Coronary artery (tissue), 2 donors: ENCODE measurements around the gene IFT122.
"Not testable (repeated sequence)": the region's sequence is repeated elsewhere in the genome, so short reads cannot be mapped to it uniquely, and the experiment has no call there.

ENCODE experiments used
- DNase-seq: peaks from one replicate; pipeline ENCODE4 v3.0.0-alpha.2; 2017; ENCODE audit warnings: low spot score
- H3K27ac ChIP-seq, 2 donors: fragments of 200-600 bp; sonication (generic); one replicate each; pipeline ENCODE4 v1.5.1; 2016 to 2019
- H3K4me3 ChIP-seq: fragments of 200-600 bp; sonication (generic); 2 replicates; pipeline ENCODE4 v1.5.1; 2016; ENCODE audit warnings: mild to moderate bottlenecking, moderate library complexity
- CTCF ChIP-seq: fragments of 200-600 bp; sonication (generic); IDR thresholded peaks from one replicate; pipeline ENCODE4 v1.5.1; 2019; ENCODE audit warnings: antibody characterized with exemption

The IFT122 gene

GRCh38 chr3:129490273-129490675 lies 50.2 kb downstream of the IFT122 start:
- H3K27ac ChIP-seq: peak overlapping the region; percentile 87 to 95
- TF ChIP-seq CTCF: peak; percentile 81
- peak; percentile 91 for DNase-seq

GRCh38 chr3:129491077-129491476 lies 51.1 kb downstream of the IFT122 start:
- not testable (repeated sequence) for DNase-seq, H3K4me3 ChIP-seq
- peak overlapping the region; percentile 87 to 95 for H3K27ac ChIP-seq

More at GRCh38 chr3:129490273-129490675, 50.2 kb downstream of the IFT122 start:
- H3K4me3 ChIP-seq: no peak overlapping the region

- TF ChIP-seq CTCF: no peak
- H3K27ac ChIP-seq: no peak overlapping the region
- DNase-seq: no peak
- no peak overlapping the region for H3K4me3 ChIP-seq
These were observed 51.8 kb downstream of the IFT122 start for GRCh38 chr3:129491794-129492193.

DNA sequence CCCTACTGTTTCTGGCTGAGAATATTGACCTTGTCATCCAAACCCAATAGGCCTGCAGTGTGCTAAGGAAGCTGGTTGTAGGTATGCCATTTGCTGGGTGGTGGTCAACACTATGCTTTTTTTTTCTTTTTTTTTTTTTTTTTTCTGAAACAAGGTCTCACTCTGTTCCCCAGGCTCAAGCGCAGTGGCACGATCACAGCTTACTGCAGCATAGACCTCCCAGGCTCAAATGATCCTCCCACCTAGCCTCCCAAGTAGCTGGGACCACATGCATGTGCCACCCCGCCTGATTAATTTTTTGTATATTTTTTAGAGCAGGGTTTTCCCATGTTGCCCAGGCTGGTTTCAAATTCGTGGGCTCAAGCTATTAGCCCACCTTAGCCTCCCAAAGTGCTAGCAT lies 52.7 kb downstream of the IFT122 start:
- no peak for DNase-seq
- Histone ChIP-seq H3K27ac (no peak overlapping the region), H3K4me3 (no peak overlapping the region)
- TF ChIP-seq CTCF: no peak

DNA sequence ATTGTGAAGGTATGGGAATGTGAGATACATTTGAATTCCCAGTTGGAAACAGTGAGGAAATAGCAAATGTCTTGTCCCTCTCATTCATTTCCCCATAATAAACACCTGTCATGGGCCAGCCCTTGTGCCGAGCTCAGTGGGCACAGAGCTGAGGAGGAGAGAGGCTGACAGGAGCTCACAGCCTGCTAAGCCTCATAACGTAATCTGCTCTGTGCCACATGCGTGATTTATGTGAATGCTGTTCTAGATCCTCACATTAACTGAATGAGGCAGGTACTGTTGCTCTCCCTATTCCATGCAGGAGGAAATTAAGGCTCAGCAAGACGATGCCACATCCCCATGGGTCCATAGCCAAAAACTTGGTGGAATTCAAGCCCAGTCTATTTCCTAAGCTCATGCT lies 53.2 kb downstream of the IFT122 start:
- H3K27ac ChIP-seq: no peak overlapping the region
- DNase-seq: no peak
- H3K4me3 ChIP-seq: no peak overlapping the region
- TF ChIP-seq CTCF: no peak

- peak overlapping the region in 1 of 2 donors; percentile 72 for H3K27ac ChIP-seq
- not testable (repeated sequence) for DNase-seq, H3K4me3 ChIP-seq
These were observed 54.5 kb downstream of the IFT122 start for GRCh38 chr3:129494499-129494898.

DNA sequence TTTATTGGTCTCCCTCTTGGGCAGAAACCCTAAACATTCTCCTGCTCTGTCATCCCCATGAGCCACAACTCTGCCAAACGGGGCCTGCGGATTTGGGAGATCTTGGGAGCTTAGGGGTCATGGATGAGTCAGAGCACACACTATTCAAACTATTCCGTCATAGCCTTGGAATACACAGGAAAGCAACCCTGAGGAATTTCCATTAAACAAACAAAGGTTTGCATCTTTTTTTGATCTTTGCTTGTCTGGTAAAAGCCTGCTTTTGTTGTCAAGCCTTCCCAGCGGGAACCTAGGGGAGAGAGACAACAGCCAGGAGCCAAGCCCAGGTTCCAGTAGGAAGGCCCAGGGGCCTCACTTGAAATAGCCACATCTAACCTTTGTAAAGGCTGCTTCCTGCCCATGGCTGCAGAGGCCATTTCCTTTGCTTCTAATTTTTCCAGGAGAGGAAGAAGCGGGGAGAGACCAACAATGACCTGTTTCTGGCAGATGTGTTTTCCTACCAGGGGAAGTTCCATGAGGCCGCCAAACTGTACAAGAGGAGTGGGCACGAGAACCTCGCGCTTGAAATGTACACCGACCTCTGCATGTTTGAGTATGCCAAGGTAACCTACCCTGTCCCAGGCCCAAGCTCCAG lies 55.1 kb downstream of the IFT122 start:
- DNase-seq, H3K4me3 ChIP-seq: not testable (repeated sequence)
- H3K27ac ChIP-seq: peak overlapping the region in 1 of 2 donors; percentile 72

DNA sequence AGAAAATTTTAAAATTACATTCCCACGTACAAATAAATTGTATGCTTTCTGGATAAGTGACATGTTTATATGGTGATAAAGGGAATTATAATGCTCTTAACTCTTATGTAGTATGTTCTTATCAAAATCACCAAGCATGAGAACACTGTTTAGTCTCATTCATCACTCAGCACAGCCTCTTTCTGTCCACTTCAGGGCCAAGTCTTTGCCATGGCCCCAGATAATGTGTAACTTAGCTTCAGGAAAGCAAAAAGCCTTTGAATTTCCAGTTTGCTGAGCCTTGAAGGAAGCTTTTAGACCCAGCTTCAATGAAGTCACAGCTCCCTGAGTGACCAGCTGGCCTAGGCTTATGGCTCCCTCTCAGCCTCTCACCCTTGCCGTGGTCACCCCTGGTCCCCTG lies 57.9 kb downstream of the IFT122 start:
- not testable (repeated sequence) for H3K27ac ChIP-seq, H3K4me3 ChIP-seq, DNase-seq

- H3K27ac ChIP-seq: peak overlapping the region in 1 of 2 donors; percentile 40
- not testable (repeated sequence) for H3K4me3 ChIP-seq, DNase-seq
These were observed 58.8 kb downstream of the IFT122 start for GRCh38 chr3:129498603-129499488.

GRCh38 chr3:129499604-129500333 lies 59.7 kb downstream of the IFT122 start:
- H3K4me3 ChIP-seq, DNase-seq: not testable (repeated sequence)
- H3K27ac ChIP-seq: peak overlapping the region in 1 of 2 donors; percentile 28
